ENCODE results near the gene HLA-DQA1.

GRCh38 chr6:32603222-32603621, 34.0 kb upstream of the HLA-DQA1 start:
- TF ChIP-seq CTCF (IDR thresholded peaks at IDR 0.05) (no peak), POLR2A (IDR thresholded peaks at IDR 0.05) (no peak)
